Dedifferentiated amniotic fluid mesenchymal stem cell (primary cell): ENCODE data around the gene CCDC188.

Source experiments
- DNase-seq: peaks from one replicate; pipeline ENCODE4 v3.0.0-alpha.2; 2016; ENCODE audit errors: extremely low spot score

CCDC188 gene

GRCh38 chr22:20106205-20106848 is 44.5 kb downstream of the CCDC188 start:
- DNase-seq: no peak

GRCh38 chr22:20105456-20106204 is 45.2 kb downstream of the CCDC188 start:
- DNase-seq: no peak

GRCh38 chr22:20102203-20102780 is 48.6 kb downstream of the CCDC188 start:
- DNase-seq: no peak

- DNase-seq: no peak
Measured at GRCh38 chr22:20101638-20102037, 49.2 kb downstream of the CCDC188 start.

GRCh38 chr22:20099099-20099711 is 51.6 kb downstream of the CCDC188 start:
- no peak for DNase-seq
